NCI-H1105 (cell line): ENCODE data around the gene PAPOLA.

Source experiments
- DNase-seq: peaks from one replicate; lab custom pipeline; 2025; lab: John Stamatoyannopoulos, UW

PAPOLA gene

DNA sequence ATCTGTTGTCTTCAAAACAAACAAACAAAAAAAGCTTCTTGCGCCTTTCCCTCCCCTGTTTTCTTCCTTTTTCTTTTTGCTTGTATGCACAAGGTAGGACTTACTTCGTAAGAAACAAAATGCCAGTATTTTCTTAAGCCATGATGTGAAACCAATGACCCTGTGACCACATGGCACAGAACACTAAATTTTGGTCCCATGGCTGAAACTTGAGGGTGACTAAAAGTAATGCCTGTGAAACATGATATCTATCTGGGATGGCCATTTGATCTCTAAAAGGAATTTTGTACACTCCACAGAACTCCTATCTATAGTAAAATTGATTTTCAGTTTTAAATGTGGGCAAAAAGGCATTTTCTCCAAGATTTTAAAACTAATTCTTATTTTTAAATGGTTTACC lies 63.6 kb downstream of the PAPOLA start:
- no peak for DNase-seq

DNA sequence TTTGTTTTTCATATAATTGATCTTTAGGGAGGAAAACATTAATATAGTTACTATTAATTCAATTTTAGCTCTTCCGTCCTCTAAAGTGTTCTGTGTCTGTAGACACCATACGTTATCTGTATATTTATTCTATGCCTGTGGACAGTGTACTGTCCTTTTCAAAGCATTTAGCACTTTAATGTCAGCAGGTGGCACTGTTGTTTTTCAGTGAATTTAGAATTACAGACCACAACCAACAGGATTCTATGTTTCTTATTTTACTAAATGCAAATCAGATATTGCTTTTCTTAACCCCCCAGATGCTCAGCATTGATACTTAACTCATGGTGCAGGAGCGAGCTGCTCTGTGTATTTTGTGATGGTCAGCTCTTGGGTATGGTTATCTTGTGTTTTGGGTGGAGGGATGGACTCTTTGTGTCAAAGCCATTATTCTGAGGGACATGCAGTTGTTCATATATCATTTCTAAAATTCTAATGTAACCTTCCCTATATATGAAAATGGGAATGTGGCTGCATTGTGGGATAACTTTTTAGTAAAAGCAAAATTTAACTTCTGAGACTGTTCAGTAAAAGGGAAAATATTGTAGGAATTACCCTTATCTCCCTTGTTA lies 65.2 kb downstream of the PAPOLA start:
- DNase-seq: peak; percentile 20

DNA sequence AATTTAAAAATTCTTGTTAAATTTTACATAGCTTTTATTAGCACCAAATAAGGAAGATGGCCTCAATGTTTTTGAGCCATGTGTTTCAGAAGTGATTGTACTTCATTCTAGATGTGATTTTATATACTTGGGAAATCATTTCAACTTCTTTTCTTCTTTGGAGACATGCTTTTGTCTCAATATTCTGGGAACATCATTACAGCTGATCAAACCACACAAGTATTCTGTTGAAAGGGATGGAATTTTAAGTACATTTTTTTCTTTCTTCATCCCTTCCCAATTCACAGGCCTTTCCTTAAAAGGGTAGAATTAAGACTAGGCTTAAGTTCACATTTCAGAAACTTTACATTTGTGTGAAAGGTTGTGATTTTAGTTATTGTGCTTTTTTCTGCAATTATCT lies 66.4 kb downstream of the PAPOLA start:
- DNase-seq: no peak

DNA sequence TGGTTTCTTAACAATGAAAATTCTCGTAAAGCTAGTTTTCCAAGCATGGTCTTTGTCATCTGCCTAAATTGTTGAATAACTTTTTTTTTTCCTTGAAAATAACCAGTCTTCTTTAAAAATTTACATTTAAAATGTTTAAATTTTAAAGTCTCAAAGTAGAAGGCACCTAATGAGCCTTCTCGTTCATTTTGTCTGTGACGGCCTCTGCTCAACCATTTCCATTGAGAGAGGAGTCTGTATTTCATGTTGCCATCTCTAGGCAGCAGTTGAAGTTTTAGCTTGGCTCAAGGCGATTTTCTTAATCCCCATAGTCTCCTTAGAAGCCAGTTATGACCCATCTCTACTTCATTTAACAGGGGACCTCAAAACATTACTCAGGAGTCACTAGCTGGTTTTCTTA lies 69.1 kb downstream of the PAPOLA start:
- DNase-seq: no peak

DNA sequence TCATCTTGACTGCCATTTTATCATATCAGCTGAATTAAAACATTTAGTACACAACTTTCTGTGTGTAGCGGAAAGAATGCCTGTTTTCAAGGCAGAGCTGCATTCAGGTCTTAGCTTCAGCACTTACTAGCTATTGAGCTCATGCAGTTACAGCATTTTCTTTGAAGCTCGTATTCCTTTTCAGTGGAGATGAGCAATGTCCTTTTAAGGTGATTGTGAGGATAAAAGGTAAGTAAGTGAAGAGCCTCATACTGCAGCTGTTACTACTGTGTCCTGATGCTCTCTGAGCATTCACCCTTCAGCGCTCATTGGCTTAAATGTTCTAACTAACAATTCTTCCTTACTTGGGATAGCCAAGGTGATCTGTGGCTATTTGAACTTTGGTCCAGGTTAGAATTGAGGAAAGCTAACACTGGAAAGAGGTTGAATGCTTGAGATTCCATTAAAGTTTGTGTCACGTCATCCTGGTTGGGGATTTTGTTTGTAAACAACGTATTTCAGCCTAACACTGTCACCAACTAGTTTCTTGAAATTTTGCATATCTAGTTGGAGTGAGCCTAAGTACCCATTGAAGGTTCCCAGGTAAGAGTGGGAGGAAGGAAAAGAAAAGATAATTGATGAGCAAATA lies 71.4 kb downstream of the PAPOLA start:
- DNase-seq: no peak

DNA sequence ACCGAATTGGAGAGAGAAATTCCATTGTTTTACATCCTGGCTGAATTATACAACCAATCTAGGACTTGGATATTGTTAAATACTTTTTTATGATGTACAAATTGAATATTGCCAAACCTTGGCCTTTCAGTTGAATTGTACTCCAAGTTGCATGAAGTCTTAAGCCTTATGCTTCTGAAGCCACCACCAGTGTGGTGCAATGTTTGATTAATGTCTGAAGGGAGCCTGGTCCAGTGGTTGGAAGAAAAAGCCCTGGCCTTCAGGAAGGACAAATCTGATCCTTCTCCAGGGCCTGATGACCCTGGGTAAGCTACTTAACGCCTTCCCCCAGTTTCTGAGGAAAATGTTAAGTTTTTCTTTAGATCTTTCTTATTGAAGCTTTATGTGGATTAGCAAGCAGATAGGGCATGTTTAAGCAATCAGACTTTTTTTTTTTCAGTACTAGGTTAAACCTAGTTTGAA lies 72.0 kb downstream of the PAPOLA start:
- DNase-seq: no peak

DNA sequence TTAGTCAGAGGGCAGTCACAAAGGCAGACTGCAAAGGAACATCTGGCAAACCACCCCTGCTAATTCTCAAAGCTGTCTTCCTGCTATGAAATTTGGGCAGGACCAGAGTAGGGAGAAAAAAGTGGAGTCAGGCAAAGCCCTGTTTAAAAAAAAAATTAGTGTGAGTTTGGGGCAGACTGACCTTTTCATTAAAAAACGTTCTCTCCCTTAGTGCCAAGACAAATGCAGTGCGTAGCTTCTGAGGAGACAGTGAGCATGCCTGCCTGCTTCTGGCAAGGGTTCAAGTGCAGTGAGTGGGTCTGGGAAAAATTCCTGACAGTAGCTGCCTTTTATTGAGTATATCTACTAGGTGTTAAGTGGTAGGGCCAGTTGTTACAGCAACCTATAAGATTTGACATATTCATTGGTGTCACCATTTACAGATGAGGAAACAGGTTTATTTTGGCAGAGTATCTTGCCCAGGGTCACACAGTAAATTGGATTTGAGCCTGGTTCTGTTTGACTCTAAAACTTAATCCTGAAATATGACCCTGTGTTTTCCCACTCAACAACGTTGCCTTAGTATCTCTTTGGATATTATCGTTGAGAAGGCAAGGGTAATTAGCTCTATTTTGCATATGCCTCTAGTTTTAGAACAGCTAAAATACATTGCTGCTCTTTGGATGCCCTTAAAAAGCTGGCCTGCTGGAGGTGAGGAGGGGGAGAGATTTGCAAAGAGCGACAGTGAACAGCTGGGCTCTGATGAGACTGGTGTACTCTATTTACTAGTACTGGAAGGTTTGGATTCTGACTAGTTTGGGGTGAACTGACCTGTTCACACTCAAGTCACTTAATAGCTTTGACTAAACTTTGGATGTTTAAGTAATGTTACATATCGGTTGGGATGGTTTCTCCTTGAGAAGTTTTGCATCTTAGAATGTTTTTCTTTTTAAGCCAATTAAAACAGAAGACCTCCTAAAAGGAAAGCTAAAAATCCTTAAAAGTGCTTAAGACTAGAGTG lies 72.8 kb downstream of the PAPOLA start:
- DNase-seq: peak; percentile 63

DNA sequence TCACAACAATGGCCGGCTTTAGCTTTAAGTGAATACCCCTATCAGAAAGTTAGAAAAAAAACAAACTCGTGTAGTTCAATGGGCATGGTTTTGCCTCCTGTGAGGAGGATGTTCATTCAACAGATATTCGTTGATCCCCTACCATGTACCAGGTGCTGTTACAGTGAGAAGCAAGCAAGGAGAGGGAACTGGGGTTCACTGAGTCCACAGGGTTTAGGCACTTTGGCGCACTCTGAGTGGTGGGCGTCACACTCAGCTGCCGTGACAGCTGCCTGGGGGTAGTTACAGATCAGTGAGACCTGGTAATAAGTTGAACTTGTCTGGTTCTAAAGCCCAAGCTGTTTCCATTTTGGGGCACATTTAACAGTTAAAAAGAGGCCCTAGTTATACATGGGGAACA lies 74.2 kb downstream of the PAPOLA start:
- DNase-seq: no peak

DNA sequence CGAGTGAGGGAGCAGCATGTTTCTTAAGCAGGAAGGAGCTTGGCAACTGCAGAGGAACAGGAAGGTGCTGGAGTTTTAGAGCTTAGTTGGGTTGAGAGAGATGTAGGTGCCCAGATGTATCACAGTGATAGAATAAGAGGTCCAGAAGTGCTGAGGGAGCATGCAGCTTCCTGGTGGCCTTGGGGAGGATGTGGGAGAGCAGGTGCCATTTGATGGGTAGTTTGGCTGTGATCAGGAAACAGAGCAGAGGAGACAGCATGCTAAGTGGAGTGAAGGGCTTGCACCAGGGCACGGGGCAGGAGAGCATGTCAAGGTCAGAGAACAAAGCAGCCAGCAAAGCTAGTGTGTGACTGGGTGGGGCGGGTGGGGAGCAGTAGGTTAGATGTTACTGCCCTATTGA lies 74.8 kb downstream of the PAPOLA start:
- no peak for DNase-seq

DNA sequence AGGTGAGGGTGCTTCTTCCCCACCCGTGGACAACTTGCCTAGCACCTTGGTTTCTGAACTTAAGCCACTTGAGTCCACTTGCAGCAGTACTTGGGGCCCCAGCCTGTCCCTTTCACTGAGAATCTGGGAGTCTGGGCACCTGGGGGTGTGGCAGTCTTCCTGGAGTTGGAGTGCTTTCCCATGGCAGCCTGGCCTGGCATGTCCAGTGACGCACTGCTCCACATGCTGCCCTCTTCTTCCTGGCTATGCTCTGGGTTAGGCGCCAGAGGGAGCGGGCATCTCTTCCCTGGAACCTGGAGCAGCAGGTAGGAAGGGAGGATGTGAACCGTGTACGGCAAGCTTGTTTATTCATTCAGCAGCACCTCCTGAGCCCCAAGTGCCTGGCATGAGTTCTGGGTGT lies 76.4 kb downstream of the PAPOLA start:
- DNase-seq: no peak

DNA sequence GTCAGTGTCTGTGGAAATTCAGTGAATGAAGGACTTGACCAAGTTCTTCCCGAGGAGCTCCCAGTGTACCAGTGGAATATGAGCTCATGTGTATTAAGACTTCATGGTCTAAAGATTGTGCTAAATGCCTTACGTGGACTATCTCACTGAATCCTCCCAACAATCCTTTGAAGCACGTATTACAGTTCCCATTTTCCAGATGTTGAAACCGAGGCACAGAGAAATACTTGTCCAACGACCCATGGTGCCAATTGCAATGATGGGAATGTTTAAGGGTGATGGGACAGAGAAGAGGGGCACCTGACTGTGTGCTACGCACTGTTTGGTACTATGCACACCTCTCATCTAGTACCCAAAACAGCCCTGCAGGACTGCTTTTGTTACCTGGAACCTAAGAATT lies 77.2 kb downstream of the PAPOLA start:
- no peak for DNase-seq

DNA sequence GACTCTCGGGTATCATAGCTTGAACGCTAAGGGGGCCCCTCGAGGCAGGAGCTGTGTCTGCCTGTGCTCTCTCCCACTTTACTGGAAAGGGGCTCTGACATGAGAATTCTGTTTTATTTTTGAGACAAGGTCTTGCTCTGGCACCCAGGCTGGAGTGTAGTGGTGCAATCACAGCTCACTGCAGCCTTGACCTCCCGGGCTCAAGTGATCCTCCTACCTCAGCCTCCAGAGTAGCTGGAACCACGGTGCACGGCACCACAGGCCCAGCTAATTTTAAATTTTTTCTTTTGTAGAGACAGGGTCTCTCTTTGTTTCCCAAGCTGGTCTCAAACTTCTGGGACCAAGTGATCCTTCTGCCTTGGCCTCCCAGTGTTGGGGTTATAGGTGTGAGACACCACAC lies 77.7 kb downstream of the PAPOLA start:
- DNase-seq: no peak

DNA sequence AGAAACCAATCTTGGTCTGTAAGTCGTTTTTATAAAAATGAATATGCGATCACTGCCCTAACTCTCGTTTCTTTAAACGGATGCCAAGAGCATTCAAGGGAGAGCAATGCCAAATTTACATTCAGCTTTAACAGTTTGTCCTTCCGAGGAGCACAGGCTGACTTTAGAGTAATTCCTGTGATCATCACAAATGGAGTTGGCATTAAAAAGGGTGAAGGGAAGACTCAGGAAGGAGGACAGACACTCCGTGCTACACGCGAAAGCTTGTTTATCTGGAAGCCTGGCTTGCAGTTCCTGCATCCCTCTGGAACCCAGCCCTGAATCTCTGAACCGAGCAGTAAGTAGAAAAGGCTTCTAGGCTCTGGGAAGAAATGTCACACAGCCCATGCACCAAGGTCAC lies 78.4 kb downstream of the PAPOLA start:
- DNase-seq: no peak

DNA sequence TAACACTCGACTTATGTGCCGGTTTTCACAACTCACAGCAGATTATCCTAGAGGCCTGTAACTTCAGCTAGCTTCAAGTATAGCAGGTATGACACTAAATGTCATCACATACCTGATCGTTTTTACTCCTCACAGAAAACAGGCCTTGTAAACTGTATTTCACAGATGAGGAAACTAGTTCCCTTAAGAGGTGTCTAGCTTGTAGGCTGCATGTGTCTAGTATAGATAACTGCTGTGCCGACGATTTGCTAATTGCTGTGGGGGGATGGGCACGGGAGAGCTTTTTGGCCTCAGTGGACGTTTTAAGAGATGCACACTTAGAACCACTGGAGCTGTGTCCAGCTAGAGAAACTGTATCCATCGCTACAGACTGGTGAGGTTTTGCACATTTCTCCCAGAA lies 78.8 kb downstream of the PAPOLA start:
- DNase-seq: no peak

DNA sequence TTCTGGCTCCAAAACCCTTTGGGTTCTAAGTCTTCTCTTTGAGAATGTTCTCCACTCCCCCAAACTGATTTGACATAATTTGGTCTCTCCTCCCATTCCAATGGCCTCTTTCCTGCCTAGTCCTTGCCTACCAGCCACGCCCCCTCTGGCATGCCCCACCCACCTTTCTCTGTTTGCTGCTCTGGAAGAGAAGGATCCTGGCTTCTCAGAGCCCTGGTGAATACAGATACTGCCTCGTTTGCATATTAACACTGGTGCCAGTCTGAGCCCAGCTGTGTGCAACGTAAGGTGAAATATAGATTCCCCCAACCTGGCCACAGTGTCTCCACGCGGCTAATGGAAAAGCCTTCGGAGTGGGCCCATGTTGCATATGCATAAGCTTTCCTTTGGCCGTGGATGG lies 79.7 kb downstream of the PAPOLA start:
- no peak for DNase-seq

DNA sequence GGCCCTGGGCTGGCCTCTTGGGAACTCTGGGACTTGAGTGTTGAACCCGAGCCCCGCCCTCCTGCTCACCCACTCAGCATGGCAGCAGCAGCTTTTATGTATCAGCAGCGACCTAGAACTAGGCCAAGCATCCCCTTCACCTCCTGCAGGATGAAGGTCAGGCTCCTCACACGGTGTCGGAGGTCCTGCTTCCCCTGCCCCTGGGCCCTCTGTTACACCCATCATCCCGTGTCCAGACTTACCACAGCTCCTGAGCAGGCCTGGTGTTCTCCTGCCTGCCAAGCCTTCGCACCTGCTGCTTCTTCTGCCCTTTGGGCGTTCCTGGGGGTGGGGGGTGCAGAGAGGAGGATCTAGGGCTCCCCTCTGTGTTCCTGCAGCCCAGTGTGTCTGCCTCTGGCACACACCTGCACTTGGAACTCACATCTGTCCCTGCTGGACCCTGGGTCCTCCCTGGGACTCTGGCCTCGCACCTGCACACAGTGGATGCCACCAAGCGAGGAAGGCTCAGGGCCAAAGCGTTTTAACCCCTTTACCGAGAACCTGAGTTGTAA lies 80.3 kb downstream of the PAPOLA start:
- DNase-seq: no peak

DNA sequence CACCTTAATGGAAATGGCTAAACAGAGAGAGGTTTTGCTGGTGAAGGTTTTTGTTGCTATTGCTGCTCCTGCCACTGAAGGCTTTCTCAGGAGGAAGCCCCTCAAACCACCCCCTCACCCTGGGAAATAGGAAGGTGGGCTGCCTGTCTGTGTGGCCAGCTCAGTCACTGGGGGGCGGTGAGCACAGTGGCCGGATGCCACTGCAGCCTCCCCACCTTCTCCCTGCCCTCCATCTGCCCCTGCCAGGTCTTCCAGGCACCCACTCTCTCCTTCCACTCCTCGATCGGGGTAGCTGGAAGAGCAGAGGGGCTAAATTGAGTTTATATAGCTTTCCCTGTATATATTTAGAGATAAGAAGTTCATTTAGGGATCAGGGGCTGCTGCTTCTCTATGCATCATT lies 80.8 kb downstream of the PAPOLA start:
- no peak for DNase-seq

DNA sequence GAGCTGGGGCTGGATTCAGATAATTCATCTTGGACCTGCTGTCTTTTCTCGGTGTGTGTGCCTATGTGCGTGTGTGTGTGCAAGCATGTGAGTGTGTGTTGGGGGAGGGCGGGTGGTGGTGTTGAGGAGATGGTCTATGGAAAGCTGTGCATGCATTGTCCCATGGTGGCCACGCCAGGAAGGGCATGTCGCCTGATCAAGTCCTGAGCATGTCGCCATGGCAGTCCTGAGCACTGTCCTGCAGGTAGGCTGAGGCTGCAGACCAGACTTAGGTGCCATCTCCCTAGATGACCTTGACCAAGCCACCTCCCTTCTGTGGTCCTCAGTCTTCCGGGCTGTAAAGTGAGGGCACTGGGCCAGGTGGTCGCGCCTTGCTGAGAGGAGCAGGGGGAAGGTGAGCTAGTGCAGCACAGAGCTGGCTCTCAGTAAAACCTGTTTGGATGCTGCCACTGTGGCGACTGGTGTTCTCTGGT lies 81.4 kb downstream of the PAPOLA start:
- no peak for DNase-seq

DNA sequence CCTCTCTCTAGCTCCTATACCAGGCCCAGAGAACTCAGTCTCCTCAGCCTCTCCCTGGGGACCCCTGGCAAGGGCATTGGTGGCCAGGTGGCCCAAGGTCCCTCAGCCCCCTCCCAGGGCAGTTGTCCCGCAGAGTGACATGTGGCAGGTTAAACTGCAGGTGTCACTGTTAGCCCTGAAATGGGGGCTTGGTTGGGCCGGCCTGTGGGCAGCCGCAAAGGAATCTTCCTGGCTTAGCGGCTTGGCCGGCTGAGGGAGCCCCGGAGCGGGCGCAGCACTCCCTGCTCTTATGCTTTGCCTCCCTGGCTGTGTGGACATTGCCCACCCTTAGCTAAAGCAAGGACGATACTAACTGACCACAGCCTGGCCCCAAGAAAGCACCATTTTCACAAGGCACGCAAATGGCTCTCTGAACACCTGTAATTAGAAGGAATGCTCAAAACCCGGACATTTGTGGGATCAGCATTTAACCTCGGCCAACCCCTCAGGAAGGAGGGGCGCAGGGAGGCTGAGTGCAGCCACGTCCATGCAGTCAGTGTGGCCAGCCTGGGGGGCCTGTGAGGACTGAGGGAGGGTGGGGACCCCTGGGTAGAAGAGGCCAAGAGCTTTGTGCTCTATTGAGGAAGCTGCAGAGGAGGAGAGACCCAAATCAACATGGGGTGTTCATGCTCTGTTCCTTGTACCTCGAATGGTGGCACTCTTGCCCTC lies 82.2 kb downstream of the PAPOLA start:
- DNase-seq: no peak

DNA sequence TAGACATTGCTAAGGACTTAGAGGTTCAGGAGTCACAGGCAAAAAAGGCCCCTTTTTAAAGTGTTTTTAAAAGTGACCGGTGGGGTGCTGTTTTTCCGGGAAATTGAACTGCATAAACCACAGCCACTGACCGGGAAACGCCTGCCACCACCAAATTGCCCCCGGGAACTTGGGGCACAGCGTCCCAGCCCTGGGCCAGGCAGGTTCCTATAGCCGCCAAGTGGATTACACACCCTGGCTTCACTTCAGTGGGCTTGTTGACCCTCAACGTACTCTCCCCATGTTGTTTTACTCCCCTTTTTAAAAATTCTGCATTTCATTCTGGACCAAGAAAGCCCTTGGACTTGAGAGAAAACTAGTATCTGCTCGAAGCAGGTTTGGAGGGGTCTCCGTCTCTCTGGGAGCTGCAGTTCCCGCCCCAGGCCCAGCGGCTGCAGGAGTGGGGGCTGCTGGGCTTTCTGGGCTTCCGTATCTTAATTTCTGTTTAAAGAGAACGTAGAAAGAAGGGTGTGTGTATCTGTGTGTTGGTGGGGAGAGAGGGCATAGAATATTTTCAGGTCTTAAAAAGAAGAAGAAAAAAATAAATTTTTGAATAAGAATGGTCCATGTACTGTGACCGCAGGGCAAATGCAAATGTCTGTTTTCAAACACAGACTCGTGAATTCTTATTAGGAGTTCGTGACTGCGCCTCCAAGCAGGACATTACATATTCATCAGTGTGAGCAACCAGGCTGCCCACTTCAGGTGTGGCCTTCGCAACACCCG lies 82.9 kb downstream of the PAPOLA start:
- DNase-seq: no peak

DNA sequence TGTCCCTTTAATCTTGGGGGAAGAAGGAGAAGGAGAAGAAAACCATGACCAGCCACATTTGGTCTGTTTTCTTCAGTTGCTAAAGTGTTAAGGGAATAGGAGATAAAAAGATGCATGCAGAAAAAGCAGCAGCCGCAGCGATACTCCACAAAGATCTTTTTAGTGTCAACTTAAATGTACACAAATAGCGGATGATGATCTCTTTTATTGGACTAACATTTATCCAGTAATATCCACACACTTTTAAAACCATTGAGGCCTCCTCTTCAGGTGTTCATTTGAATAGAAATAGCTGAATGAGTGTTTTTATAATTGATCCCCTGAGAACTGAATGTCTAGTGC lies 83.5 kb downstream of the PAPOLA start:
- DNase-seq: no peak
